NCI-H1694 treated with DMSO at 0.1 percent for 48 hours (cell line): ENCODE data around the gene MARS1.

Source experiments
- DNase-seq: peaks from one replicate; lab custom pipeline; 2025; lab: John Stamatoyannopoulos, UW

Gene MARS1

GRCh38 chr12:57473392-57473791 lies 14.5 kb upstream of the MARS1 start:
- DNase-seq = no peak

DNA sequence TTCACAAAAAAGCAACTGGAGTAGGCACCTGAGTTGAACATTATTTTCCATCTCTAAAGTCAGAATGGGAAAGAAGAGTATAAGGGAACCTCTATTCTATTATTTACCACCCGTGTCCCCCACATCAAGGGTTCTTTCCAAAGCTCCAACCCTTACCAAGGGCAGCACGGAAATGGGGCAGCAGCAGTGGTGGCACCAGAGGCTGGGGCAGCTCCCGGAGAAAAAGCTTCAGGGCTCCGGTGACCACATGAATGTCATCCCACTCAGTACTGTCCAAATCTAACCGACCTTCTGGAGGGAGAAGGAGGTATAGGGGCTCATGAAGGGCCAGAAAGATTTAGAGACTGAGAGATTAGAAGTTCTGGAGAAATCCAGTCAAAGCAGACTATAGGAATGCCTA lies 14.0 kb upstream of the MARS1 start:
- DNase-seq = no peak

GRCh38 chr12:57474430-57474829 lies 13.4 kb upstream of the MARS1 start:
- DNase-seq = no peak

DNA sequence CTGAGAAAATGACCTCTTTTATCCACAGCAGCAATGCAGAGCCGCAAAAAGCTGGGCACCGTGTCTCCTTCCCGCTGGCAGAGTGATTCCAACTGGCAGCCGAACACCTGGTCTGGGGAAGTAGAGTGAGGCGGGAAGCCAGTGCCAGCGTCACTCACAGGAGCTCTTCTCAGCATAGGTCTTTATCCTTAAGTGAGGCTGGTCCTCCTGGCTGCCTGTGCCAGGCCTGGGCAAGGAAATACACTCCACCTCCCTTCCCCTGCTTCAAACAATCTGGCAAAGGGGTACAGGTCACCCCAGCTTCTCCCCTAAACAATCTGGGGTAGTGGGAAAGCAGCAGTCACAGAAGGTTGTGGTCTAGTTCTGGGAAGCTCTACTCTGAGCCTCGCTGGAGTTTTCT lies 13.0 kb upstream of the MARS1 start:
- DNase-seq = no peak

GRCh38 chr12:57475271-57476161 lies 12.4 kb upstream of the MARS1 start:
- DNase-seq = no peak

DNA sequence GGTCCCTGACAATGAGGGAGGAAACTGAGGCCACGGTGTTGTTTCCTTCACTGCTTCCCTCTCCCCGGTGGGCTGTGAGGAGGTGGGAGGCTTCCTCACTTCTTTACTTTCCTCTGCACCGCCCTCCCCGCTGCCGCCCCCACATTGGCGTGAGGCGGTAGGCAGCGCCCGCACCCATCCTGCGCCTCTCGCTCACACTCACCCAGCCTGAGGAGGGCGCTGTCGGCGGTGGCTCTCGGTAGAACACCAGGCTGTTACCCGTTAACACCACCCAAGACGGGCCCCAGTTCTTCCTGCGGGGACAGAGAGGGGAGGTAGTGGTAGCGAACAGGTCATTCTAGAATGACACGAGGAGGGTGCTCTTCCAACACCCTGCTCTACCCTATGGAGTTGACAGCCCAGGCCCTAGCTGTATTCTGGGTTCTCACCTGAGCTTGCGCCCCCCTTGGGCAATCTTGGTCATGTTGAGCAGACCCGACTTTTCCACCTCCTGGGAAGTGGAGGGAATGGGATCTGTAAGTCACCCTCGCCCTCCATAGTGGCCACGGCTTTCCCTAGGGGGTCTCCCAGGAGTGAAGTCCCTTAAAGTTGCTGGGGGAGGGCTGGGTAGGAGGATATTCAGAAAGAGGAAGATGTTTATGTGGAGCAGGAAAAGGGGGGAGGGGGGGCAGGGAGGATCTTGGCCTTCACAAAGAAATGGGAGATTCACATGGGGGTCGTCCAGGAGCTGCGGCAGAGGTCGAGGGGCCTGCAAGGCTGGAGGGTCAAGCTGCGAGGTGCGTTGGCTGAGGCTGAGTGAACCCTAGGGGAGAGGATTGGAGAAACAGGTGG lies 11.5 kb upstream of the MARS1 start:
- DNase-seq = no peak

DNA sequence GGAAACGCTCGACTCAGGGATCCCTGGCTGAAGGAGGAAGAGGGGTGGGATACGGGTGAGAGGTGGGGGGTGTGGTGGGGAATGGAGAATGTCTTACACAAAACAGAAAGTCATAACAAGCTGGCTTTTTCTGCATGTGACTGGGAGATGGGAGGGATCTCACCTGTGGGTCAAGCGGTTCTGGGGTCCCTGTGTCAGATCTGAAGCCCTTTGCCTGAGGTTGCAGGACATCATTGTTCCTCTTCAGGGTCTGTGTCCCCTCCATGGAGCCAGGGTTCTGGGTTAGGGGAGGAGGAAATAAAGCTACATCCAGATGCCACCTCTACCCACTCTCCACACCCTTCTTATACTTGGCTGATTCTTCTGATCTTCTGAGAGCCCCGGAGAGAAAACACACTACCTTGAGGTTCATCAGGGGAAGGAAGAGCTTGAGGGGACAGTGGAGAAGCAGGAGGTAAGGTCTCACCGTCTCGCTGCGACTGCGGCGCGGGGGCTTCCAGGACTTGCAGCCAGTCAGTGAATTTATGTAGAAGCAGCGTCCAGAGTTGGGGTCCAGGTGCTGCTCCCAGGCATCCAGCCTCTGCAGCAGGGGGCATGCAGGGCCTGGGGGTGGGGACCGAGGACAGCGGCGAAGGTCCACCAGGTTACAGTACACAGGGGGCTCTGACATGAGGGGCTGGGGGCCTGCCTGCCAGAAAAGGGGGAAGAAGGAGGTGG lies 10.7 kb upstream of the MARS1 start:
- DNase-seq = no peak

DNA sequence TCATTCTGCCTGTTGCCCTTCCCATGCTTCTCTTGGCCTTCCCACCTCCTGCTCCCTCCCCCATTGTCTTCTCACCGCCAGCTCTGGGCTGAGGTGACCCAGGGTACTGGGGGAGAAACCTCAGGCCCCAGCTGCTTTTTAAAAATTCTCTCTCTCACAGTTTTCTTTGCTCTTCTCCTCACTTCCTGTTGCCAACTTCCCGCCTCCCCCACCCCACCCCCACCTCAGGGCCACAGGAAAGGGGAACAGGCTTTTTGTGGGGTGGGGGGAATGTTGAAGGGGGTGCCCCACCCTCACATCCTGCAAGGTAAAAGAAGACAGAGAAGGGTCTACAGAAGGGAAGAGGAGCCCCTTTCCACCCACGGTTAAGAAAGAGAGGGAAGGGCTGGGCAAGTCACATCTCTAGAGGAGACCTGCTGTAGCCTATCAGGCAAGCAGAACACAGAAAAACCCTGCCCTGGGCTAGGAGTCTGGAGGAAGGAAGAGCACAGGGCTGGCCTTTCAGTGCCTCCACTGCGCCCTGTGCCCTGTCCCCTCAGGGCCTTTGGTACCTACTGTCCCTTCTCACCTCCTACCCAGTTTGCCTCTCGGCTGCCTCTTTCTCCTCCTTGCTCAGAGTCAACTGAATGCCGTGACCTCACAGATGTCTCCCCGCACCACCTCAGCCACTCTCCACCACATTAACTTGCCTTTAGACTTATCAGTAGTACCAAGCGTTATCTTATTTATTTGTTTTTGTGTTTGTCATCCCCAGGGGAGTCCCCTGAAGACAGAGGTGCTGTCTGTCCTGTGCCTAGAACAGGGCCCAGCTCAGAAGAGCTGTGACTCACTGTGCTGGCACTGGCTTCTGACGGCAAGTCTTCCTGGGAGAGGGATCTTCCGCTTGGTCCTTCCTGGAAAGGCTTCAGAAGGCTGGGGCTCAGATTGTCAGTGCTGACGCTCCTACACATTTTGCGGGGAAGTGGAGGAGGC lies 9.9 kb upstream of the MARS1 start:
- no peak for DNase-seq

DNA sequence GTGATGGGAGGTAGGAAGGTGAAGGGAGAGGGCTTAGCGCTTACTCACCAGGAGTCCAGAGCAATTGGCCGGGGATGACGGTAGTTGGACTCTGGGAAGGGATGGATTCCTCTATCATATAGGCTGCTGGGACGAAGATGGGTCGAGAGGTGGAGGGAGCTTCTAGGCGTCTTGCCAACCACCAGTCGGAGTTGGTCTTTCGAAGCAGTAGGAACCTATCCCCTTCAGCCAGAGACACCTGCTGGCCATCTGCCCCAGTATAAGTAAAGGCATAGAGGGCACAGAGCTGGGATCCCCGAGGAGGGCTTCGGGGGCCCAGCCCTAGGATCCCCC lies 8.9 kb upstream of the MARS1 start:
- DNase-seq = no peak

DNA sequence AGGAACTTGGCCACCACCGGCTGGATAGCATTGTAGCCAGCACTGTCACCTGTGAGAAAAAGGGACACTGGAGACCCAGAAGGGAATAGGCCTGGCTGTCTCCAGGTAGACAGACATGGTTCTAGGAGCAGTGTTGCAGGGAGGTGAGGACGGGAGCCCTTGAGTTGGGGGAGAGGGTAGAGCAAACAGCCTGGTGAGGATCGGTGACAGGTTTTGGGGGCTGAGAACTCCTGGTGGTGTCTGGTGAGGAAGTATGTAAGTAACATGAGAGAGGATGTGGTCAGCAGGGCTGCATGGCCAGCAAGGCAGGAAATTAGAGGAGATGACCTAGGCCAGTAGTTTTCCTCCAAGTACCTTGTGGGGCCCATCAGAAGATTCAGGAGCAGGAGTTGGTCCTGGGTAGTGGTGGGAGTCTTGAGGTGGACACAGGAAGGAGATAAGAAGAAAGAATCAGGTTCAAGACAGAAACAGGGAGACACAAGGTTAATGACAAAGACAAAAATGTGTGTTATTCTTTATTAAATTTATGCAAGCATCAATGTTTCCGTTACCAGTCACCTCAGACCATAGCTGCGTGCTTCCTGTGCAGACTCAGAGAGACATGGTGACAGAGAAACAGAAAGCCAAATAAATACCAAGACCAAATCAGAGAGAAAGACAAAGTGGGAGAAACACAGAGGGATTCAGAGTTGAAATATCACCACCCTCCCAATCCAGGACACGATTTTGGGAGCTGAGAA lies 8.3 kb upstream of the MARS1 start, which contains the start of gene ARHGAP9:
Gene ARHGAP9 (minus strand): TSS at position 491 of the 740 bp plus-strand sequence. CDS start 460 bp downstream, at position 31.
- no peak for DNase-seq

- DNase-seq = no peak
These were observed 6.2 kb upstream of the MARS1 start for GRCh38 chr12:57481671-57482070.

GRCh38 chr12:57483466-57483865 lies 4.4 kb upstream of the MARS1 start:
- DNase-seq = no peak

GRCh38 chr12:57485695-57486094 lies 2.2 kb upstream of the MARS1 start:
- DNase-seq = no peak

- DNase-seq = no peak
These were observed 742 bp upstream of the MARS1 start for GRCh38 chr12:57487055-57487596.

- DNase-seq = peak; percentile 17
These were observed 711 bp downstream of the MARS1 start for GRCh38 chr12:57488402-57489156.

GRCh38 chr12:57489157-57489641 lies 1.3 kb downstream of the MARS1 start:
- no peak for DNase-seq

- DNase-seq = no peak
These were observed 2.3 kb downstream of the MARS1 start for GRCh38 chr12:57490126-57490525.

- peak; percentile 43 for DNase-seq
These were observed 3.8 kb downstream of the MARS1 start for GRCh38 chr12:57491393-57492280.
